Amniotic stem cell (primary cell): ENCODE measurements around the gene CSNK1G2.

Experiments
- DNase-seq: peaks from one replicate; lab custom pipeline; 2025; lab: John Stamatoyannopoulos, UW

CSNK1G2 gene

GRCh38 chr19:2018752-2019151 is 77.8 kb downstream of the CSNK1G2 start:
- no peak for DNase-seq

- DNase-seq = no peak
Observed at GRCh38 chr19:2021453-2022140, 80.6 kb downstream of the CSNK1G2 start.

- no peak for DNase-seq
Observed at GRCh38 chr19:2022289-2022688, 81.3 kb downstream of the CSNK1G2 start.

DNA sequence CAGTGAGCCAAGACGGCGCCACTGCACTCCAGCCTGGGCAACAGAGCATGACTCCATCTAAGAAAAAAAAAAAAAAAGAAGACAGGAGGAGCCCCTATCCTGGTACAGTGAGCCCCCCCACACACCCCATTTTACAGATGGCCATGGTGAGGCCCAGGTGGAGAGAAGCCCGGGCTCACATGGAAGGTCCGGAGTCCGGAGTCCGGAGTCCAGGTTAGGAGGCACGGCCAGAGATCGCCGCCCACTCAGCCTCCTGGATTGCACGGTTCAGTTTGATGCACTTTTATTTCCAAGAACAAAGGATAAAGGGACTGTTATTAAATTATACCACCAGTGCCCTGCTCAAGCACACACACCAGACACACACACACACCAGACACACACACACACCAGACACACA is 85.8 kb downstream of the CSNK1G2 start:
- no peak for DNase-seq

GRCh38 chr19:2027361-2027760 is 86.4 kb downstream of the CSNK1G2 start:
- DNase-seq = no peak
